HepG2 (cell line): Measurements from ENCODE around the gene TRIM69. TPM values are rescaled to one million over a fixed set of nuclear protein-coding genes. Genes with fewer than 3 reads are reported as not detected.

ENCODE experiments used
- ATAC-seq: fragments of 200-7000 bp; cut with Tn5 transposase; 3 replicates; pipeline ENCODE4 v1.9.1; 2020; ENCODE audit warnings: mild to moderate bottlenecking, moderate library complexity
- BruUV-seq: library from RNA; stranded (reverse); fragments of 400-500 nt; replicated peaks from 2 replicates; lab custom pipeline; 2021; lab: Mats Ljungman, UMichigan
- CTCF ChIA-PET: fragments of 300-600 bp; formaldehyde crosslinking; extraction: SDS; loops from one replicate; lab custom pipeline; 2021; ENCODE audit warnings: low total read pairs, inconsistent platforms, low intra/inter-chr PET ratio; lab: Yijun Ruan, JAX
- POLR2A ChIA-PET: fragments of 350-600 bp; sonication (Branson Sonifier 250); formaldehyde crosslinking; loops from one replicate; lab custom pipeline; 2020; ENCODE audit warnings: antibody characterized with exemption, inconsistent platforms; lab: Yijun Ruan, JAX
- DNase-seq: peaks from one replicate; pipeline ENCODE4 v3.0.0-alpha.2; 2015; ENCODE audit warnings: low spot score
- FAIRE-seq: peaks from 3 replicates; lab custom pipeline; 2011; peaks lifted over from hg19 to GRCh38; lab: Jason Lieb, UNC
- H2AFZ ChIP-seq: one replicate; pipeline ENCODE4 v1.6.1; 2011; ENCODE audit warnings: low read length, inconsistent platforms
- H3K27ac ChIP-seq: fragments of 300-600 bp; 3 replicates; pipeline ENCODE4 v1.8.0; 2011; ENCODE audit warnings: mixed run types, mild to moderate bottlenecking, mixed read lengths, low read length, inconsistent platforms; ENCODE audit not compliant: insufficient read depth; ENCODE audit errors: extremely low read length
- H3K27me3 ChIP-seq, 2 experiments: fragments of 200-600 bp in 1 of 2; 2 replicates in 1 of 2; 3 replicates in 1 of 2; pipeline versions ENCODE4 v1.6.0 to v1.8.0; 2011; ENCODE audit warnings: low read length in 2 of 2, mild to moderate bottlenecking in 2 of 2, moderate library complexity in 2 of 2, inconsistent platforms in 1 of 2; ENCODE audit not compliant: insufficient read depth in 2 of 2, control insufficient read depth in 1 of 2
- H3K36me3 ChIP-seq, 2 experiments: fragments of 200-600 bp in 1 of 2; replicated peaks in 1 of 2; 2 replicates in 1 of 2; 3 replicates in 1 of 2; pipeline versions ENCODE4 v1.5.1 to v1.8.0; 2011; ENCODE audit warnings: low read length in 2 of 2, inconsistent platforms in 1 of 2; ENCODE audit not compliant: insufficient read depth in 2 of 2, control insufficient read depth in 1 of 2
- H3K4me1 ChIP-seq: 2 replicates; pipeline ENCODE4 v1.5.1; 2012; ENCODE audit warnings: low read length, inconsistent platforms; ENCODE audit not compliant: insufficient read depth
- H3K4me2 ChIP-seq: 2 replicates; pipeline ENCODE4 v1.6.0; 2011; ENCODE audit warnings: low read depth, low read length, inconsistent platforms
- H3K4me3 ChIP-seq, 3 experiments: fragments of 200-600 bp in 1 of 3; sonication (generic), shearing (Covaris generic) in 1 of 3; replicated peaks in 1 of 3; 2 replicates each; pipeline ENCODE4 v1.5.1; 2011 to 2016; ENCODE audit warnings: low read length in 3 of 3, inconsistent platforms in 2 of 3, low read depth in 2 of 3, mild to moderate bottlenecking in 2 of 3, control low read depth in 1 of 3, mixed read lengths in 1 of 3; ENCODE audit not compliant: insufficient read depth in 1 of 3
- H3K79me2 ChIP-seq: one replicate; pipeline ENCODE4 v1.6.1; 2011; ENCODE audit warnings: low read length, inconsistent platforms; ENCODE audit not compliant: insufficient read depth
- H3K9ac ChIP-seq: 2 replicates; pipeline ENCODE4 v1.6.0; 2011; ENCODE audit warnings: mild to moderate bottlenecking, low read depth, low read length, inconsistent platforms; ENCODE audit not compliant: insufficient read depth
- H3K9me3 ChIP-seq: 2 replicates; pipeline ENCODE4 v1.5.1; 2012; ENCODE audit warnings: mild to moderate bottlenecking, low read length
- H4K20me1 ChIP-seq: 2 replicates; pipeline ENCODE4 v1.6.0; 2011; ENCODE audit warnings: inconsistent platforms, mild to moderate bottlenecking, low read length, moderate library complexity; ENCODE audit not compliant: insufficient read depth
- CERS6 ChIP-seq: sonication (generic); formaldehyde crosslinking; IDR thresholded peaks from 2 replicates; pipeline ENCODE4 v1.5.0; 2020; ENCODE audit warnings: missing genetic modification reagents
- FOSL1 ChIP-seq: sonication (generic); formaldehyde crosslinking; IDR thresholded peaks from 2 replicates; pipeline ENCODE4 v1.9.0; 2021; ENCODE audit warnings: missing genetic modification reagents, borderline replicate concordance
- HMG20A ChIP-seq: IDR thresholded peaks from 2 replicates; pipeline ENCODE4 v1.6.1; 2016; ENCODE audit warnings: borderline replicate concordance
- POLR2A ChIP-seq, 2 experiments: IDR thresholded peaks; 2 replicates each; pipeline ENCODE4 v1.6.1; 2011; ENCODE audit warnings: low read depth in 2 of 2, low read length in 2 of 2, mild to moderate bottlenecking in 1 of 2, moderate library complexity in 1 of 2; ENCODE audit not compliant: insufficient read depth in 1 of 2
- PRMT3 ChIP-seq: sonication (generic); formaldehyde crosslinking; IDR thresholded peaks from 2 replicates; pipeline ENCODE4 v1.8.1; 2022; ENCODE audit warnings: low read depth, mild to moderate bottlenecking, moderate library complexity, missing genetic modification reagents, borderline replicate concordance
- RBFOX2 ChIP-seq: fragments of 200-400 bp; formaldehyde crosslinking; IDR thresholded peaks from 2 replicates; pipeline ENCODE4 v1.6.1; 2017; ENCODE audit warnings: low read depth, mild to moderate bottlenecking, low read length
- ZNF292 ChIP-seq: sonication (generic); formaldehyde crosslinking; IDR thresholded peaks from 2 replicates; pipeline ENCODE4 v1.8.1; 2022; ENCODE audit warnings: mild to moderate bottlenecking, low read depth, missing genetic modification reagents, borderline replicate concordance
- ZNF790 ChIP-seq: sonication (generic); formaldehyde crosslinking; IDR thresholded peaks from 2 replicates; pipeline ENCODE4 v1.8.0; 2022; ENCODE audit warnings: missing genetic modification reagents, mild to moderate bottlenecking, borderline replicate concordance
- WGBS: methylation state at CpG from one replicate; pipeline ENCODE4 v1.1.6; 2017; ENCODE audit warnings: low lambda C conversion rate; 5-methylcytosine and 5-hydroxymethylcytosine counted together
- in situ Hi-C: cut with HindIII; loops from 2 replicates; pipeline ENCODE4 v1.10.0; 2017; ENCODE audit warnings: low pct_unique_long_range_greater_than_20kb; ENCODE audit not compliant: extremely low pct_ligation_motif_present
- intact Hi-C: fragments of 100-400 bp; cut with micrococcal nuclease; formaldehyde crosslinking; loops from one replicate; pipeline ENCODE4 v1.10.0; 2022; ENCODE audit not compliant: unreplicated experiment
- polyA plus RNA-seq, 8 experiments: library from polyadenylated mRNA; depleted of rRNA in 3 of 8; stranded (reverse) in 7 of 8; unstranded in 1 of 8; fragments of >200 nt; fragmentation: Illumina TruSeq in 4 of 8; extraction: Trizol in 4 of 8; gene quantifications; 2 replicates each; pipeline versions ENCODE4 v1.2.1 to v1.2.3, GENCODE V29; 2011 to 2016; ENCODE audit warnings: low read depth in 4 of 8, missing spikeins in 1 of 8, mixed read lengths in 1 of 8; ENCODE audit not compliant: insufficient read depth in 1 of 8
- total RNA-seq, 5 experiments: library from RNA; depleted of rRNA; stranded (reverse); fragments of >200 nt; fragmentation: Illumina TruSeq; extraction: Trizol; gene quantifications; 2 replicates each; pipeline ENCODE4 v1.2.3, GENCODE V29; 2016; ENCODE audit warnings: low read depth in 1 of 5

The TRIM69 gene
- total and polyA plus RNA-seq, 2 of the 13 experiments (the other 11 are each of a cell fraction or from before 2014, with no cell fraction given), result 2.6 to 3.2 TPM

DNA sequence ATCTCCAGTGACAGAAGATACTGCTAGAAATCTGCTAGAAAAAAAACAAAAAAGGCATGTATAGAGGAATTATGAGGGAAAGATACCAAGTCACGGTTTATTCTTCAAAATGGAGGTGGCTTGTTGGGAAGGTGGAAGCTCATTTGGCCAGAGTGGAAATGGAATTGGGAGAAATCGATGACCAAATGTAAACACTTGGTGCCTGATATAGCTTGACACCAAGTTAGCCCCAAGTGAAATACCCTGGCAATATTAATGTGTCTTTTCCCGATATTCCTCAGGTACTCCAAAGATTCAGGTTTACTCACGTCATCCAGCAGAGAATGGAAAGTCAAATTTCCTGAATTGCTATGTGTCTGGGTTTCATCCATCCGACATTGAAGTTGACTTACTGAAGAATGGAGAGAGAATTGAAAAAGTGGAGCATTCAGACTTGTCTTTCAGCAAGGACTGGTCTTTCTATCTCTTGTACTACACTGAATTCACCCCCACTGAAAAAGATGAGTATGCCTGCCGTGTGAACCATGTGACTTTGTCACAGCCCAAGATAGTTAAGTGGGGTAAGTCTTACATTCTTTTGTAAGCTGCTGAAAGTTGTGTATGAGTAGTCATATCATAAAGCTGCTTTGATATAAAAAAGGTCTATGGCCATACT is 21.1 kb upstream of the TRIM69 start:
- TF ChIP-seq RBFOX2, result 0 out of 2 replicates have a peak, but pooled peaks have one; percentile 19
- TF ChIP-seq ZNF292 (CRISPR knock-in tag), result no peak
- TF ChIP-seq PRMT3 (CRISPR knock-in tag), result no peak
- no peak for TF ChIP-seq CERS6 (CRISPR knock-in tag)
- TF ChIP-seq FOSL1 (CRISPR knock-in tag), result no peak
- Histone ChIP-seq H3K27ac (no peak overlapping the region), H3K4me3 (no peak overlapping the region), H3K9me3 (no peaks in the 10 kb centered on the region), H3K4me1 (peaks cover 35% of the 10 kb centered on the region), H3K36me3 (peaks cover 8 to 29% of the 10 kb centered on the region in 2 experiments), H3K9ac (no peak overlapping the region), H3K4me2 (no peak overlapping the region), H2AFZ (no peak overlapping the region), H3K79me2 (peaks cover 39% of the 10 kb centered on the region), H4K20me1 (peaks cover 17% of the 10 kb centered on the region; the same call in 1 of the 2 replicates), H3K27me3 (no peaks in the 10 kb centered on the region; a peak in 1 of 5 replicates)
- 95% methylated on average over 6 of the region's 6 CpGs for WGBS
- FAIRE-seq (no peak), ATAC-seq (no peak), DNase-seq (no peak)
- POLR2A ChIA-PET, result interaction anchor here (6.6 kb wide), 1 partner anchor 13 kb away, joined by 157 read pairs; no protein-coding TSS in a partner anchor
- CTCF ChIA-PET, result no interaction called here
- BruUV-seq, result no TSS peak
- in situ Hi-C loops, result no loop called here
- intact Hi-C loops, result no loop called here

GRCh38 chr15:44715797-44716334 is 20.5 kb upstream of the TRIM69 start:
- H3K4me2 ChIP-seq, result no peak overlapping the region
- ChIA-PET CTCF (no interaction called here), POLR2A (interaction anchor here (6.6 kb wide), 1 partner anchor 12 kb away, joined by 157 read pairs; no protein-coding TSS in a partner anchor)
- no peak for FAIRE-seq
- no peak overlapping the region for H3K27ac ChIP-seq
- no peak overlapping the region for H3K4me3 ChIP-seq
- no peak overlapping the region for H2AFZ ChIP-seq
- in situ Hi-C loops (no loop called here), intact Hi-C loops (no loop called here)
- no peaks in the 10 kb centered on the region for H3K9me3 ChIP-seq
- H3K79me2 ChIP-seq, result peaks cover 39% of the 10 kb centered on the region
- 97% methylated on average over 2 of the region's 2 CpGs for WGBS
- BruUV-seq, result no TSS peak
- peaks cover 17% of the 10 kb centered on the region; the same call in 1 of the 2 replicates for H4K20me1 ChIP-seq
- TF ChIP-seq HMG20A (CRISPR knock-in tag), result no peak
- TF ChIP-seq POLR2A (IDR thresholded peaks at IDR 0.05; ENCODE audit: insufficient read depth in 1 of 2, low read depth in 2 of 2, low read length in 2 of 2), result 0 out of 4 replicates have a peak, but pooled peaks of 1 of the 2 experiments have one; percentile 24
- TF ChIP-seq ZNF790, result no peak
- no peak overlapping the region for H3K9ac ChIP-seq
- peaks cover 37% of the 10 kb centered on the region for H3K4me1 ChIP-seq
- H3K36me3 ChIP-seq, result peaks cover 8 to 29% of the 10 kb centered on the region in 2 experiments
- no peak for ATAC-seq
- no peaks in the 10 kb centered on the region; a peak in 1 of 5 replicates for H3K27me3 ChIP-seq
- DNase-seq, result no peak
